CD4-positive, alpha-beta memory T cell (primary cell): ENCODE measurements around the gene CACFD1. TPM values are rescaled to one million over a fixed set of nuclear protein-coding genes. Genes with fewer than 3 reads are reported as not detected.

Experiments used
- CTCF ChIA-PET: fragments of 350-600 bp; sonication (Branson Sonifier 250); formaldehyde crosslinking; loops from one replicate; lab custom pipeline; 2021; ENCODE audit warnings: inconsistent platforms; ENCODE audit not compliant: partially characterized antibody; lab: Charles Lee
- POLR2A ChIA-PET: fragments of 350-600 bp; sonication (Branson Sonifier 250); formaldehyde crosslinking; loops from one replicate; lab custom pipeline; 2021; ENCODE audit not compliant: partially characterized antibody; lab: Charles Lee
- DNase-seq, 5 donors: peaks; one replicate each; pipeline versions ENCODE4 v3.0.0 to v3.0.0-alpha.2; 2020 to 2022; ENCODE audit warnings: mixed read lengths in 1 of 5
- H3K27ac ChIP-seq: one replicate; pipeline ENCODE4 v1.7.0; 2013; ENCODE audit warnings: low read depth, low read length
- H3K27me3 ChIP-seq: 2 replicates; pipeline ENCODE4 v1.7.0; 2013; ENCODE audit warnings: mild to moderate bottlenecking, low read length, moderate library complexity; ENCODE audit not compliant: insufficient read depth
- H3K36me3 ChIP-seq: 2 replicates; pipeline ENCODE4 v1.7.0; 2013; ENCODE audit warnings: mild to moderate bottlenecking, low read length, moderate library complexity; ENCODE audit not compliant: insufficient read depth
- H3K4me1 ChIP-seq: 2 replicates; pipeline ENCODE4 v1.7.0; 2013; ENCODE audit warnings: mild to moderate bottlenecking, low read length, moderate library complexity; ENCODE audit not compliant: insufficient read depth
- H3K4me3 ChIP-seq, 2 donors: one replicate each; pipeline ENCODE4 v1.7.0; 2013; ENCODE audit warnings: low read length in 2 of 2, mild to moderate bottlenecking in 1 of 2
- H3K9me3 ChIP-seq, 2 donors: one replicate each; pipeline ENCODE4 v1.7.0; 2013; ENCODE audit warnings: low read length in 2 of 2, control low read depth in 1 of 2; ENCODE audit not compliant: control insufficient read depth in 1 of 2
- H3K27ac Mint-ChIP-seq, 7 donors: one replicate each; pipeline ENCODE4 v1.8.0; 2020 to 2021; ENCODE audit warnings: mixed read lengths in 7 of 7, mild to moderate bottlenecking in 6 of 7, inconsistent platforms in 3 of 7, moderate library complexity in 3 of 7
- H3K27me3 Mint-ChIP-seq, 2 donors: one replicate each; pipeline ENCODE4 v1.8.0; 2020 to 2021; ENCODE audit warnings: mixed read lengths in 2 of 2
- H3K36me3 Mint-ChIP-seq, 2 donors: one replicate each; pipeline ENCODE4 v1.8.0; 2020 to 2021; ENCODE audit warnings: mixed read lengths in 2 of 2, inconsistent platforms in 1 of 2, mild to moderate bottlenecking in 1 of 2
- H3K4me1 Mint-ChIP-seq, 4 donors: one replicate each; pipeline ENCODE4 v1.8.0; 2020 to 2021; ENCODE audit warnings: mixed read lengths in 4 of 4, mild to moderate bottlenecking in 1 of 4
- H3K4me3 Mint-ChIP-seq, 8 donors: one replicate each; pipeline ENCODE4 v1.8.0; 2020 to 2021; ENCODE audit warnings: mixed read lengths in 8 of 8, mild to moderate bottlenecking in 7 of 8, moderate library complexity in 6 of 8, inconsistent platforms in 3 of 8
- H3K9me3 Mint-ChIP-seq, 8 donors: one replicate each; pipeline ENCODE4 v1.8.0; 2020 to 2021; ENCODE audit warnings: mixed read lengths in 8 of 8, mild to moderate bottlenecking in 5 of 8, inconsistent platforms in 3 of 8, moderate library complexity in 1 of 8
- intact Hi-C: fragments of 100-400 bp; cut with micrococcal nuclease; formaldehyde crosslinking; loops from one replicate; pipeline ENCODE4 v1.15.1; 2023
- polyA plus RNA-seq, 2 donors: library from polyadenylated mRNA; unstranded; fragments of 300-500 nt; fragmentation: Illumina TruSeq; gene quantifications; one replicate each; pipeline ENCODE4 v1.2.3, GENCODE V29; 2021
- total RNA-seq, 2 experiments: library from RNA; stranded (reverse); gene quantifications; one replicate each; pipeline ENCODE4 v1.2.3, GENCODE V29; 2021

CACFD1 gene
- total and polyA plus RNA-seq, 4 experiments from 2014 or later, result 2.5 to 3.4 (median 2.8) TPM

DNA sequence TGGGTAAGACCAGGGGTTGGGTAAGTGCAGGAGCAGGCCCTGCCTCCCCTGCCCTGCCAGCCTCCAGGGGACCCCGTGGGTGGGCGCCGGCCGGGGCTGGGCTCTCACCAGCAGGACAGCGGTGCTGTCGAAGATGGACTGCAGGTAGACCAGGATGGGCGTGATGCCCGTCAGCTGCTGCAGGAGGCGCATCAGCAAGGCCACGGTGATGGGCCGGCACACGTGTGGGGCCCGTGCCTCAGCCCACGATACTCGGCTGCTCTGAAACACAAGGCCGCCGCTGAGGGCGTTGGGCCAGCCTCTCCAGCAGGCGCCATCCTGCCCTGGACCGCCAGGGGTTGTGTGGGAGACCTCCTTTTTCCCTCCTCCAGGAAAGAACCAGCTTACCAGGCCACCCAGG, 15.1 kb downstream of the CACFD1 start:
- Mint-ChIP-seq H3K36me3 (no peaks in the 10 kb centered on the region), H3K4me3 (no peak overlapping the region), H3K27ac (no peak overlapping the region), H3K27me3 (no peaks in the 10 kb centered on the region), H3K9me3 (no peaks in the 10 kb centered on the region), H3K4me1 (peaks cover 5 to 7% (median 5%) of the 10 kb centered on the region in 4 donors)
- H3K4me3 ChIP-seq, result no peak overlapping the region
- ChIA-PET POLR2A (no interaction called here), CTCF (interaction anchor here (1.0 to 1.3 kb wide), 2 partner anchors 294 to 452 kb away, joined by 3 read pairs; no protein-coding TSS in a partner anchor)
- peaks cover 16% of the 10 kb centered on the region for H3K4me1 ChIP-seq
- intact Hi-C loops, result loop anchor here (5.0 kb wide), 1 partner anchor 118 kb away; the partner anchor contains the start of genes SURF1 and SURF2
- no peak overlapping the region for H3K27ac ChIP-seq
- H3K36me3 ChIP-seq, result no peaks in the 10 kb centered on the region
- no peaks in the 10 kb centered on the region for H3K27me3 ChIP-seq
- no peaks in the 10 kb centered on the region for H3K9me3 ChIP-seq
- DNase-seq, result no peak

DNA sequence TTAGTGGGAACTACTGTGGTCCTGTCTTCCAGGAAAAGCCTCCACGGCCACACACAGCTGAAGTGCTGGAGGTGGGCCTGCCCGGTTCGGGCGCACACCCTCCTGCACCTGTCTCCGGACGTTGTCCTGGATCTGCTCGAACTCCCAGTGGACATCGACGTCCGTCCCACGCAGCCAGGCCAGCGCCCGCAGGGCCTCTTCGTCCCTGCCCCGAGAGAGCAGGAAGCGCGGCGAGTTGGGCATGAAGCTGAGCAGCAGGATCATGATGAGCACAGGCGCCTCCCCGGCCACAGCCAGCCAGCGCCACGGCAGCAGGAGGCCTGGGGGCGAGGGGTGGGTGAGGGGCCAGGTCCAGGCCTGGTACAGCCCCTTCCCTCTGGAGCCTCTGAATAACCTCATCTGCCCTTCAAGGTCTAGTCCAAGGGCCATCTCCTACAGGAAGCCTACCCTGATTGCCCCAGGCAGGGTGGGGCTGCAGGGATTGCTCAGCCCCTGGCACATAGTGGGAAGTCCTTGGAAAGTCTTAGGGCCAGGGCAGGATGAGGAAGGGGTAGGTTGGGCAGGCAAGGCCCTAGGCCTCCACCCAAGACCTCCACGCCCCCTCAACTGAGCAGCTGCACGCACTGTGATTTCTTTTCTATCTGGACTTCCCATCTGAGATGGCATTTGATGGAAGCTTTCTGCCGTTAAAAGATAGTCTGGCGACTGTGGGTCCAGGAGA, 15.7 kb downstream of the CACFD1 start:
- no peaks in the 10 kb centered on the region for H3K9me3 Mint-ChIP-seq
- POLR2A ChIA-PET, result no interaction called here
- intact Hi-C loops, result loop anchor here (5.0 kb wide), 1 partner anchor 118 kb away; the partner anchor contains the start of genes SURF1 and SURF2
- no peak overlapping the region for H3K4me3 Mint-ChIP-seq
- Histone ChIP-seq H3K27ac (no peak overlapping the region), H3K9me3 (no peaks in the 10 kb centered on the region), H3K4me1 (peaks cover 16% of the 10 kb centered on the region), H3K27me3 (no peaks in the 10 kb centered on the region), H3K4me3 (no peak overlapping the region), H3K36me3 (no peaks in the 10 kb centered on the region)
- no peak overlapping the region for H3K27ac Mint-ChIP-seq
- CTCF ChIA-PET, result interaction anchor here (1.3 kb wide), 1 partner anchor 453 kb away, joined by 3 read pairs; no protein-coding TSS in a partner anchor
- no peaks in the 10 kb centered on the region for H3K36me3 Mint-ChIP-seq
- H3K27me3 Mint-ChIP-seq, result no peaks in the 10 kb centered on the region
- peaks cover 5 to 10% (median 8%) of the 10 kb centered on the region in 4 donors for H3K4me1 Mint-ChIP-seq
- DNase-seq, result no peak

DNA sequence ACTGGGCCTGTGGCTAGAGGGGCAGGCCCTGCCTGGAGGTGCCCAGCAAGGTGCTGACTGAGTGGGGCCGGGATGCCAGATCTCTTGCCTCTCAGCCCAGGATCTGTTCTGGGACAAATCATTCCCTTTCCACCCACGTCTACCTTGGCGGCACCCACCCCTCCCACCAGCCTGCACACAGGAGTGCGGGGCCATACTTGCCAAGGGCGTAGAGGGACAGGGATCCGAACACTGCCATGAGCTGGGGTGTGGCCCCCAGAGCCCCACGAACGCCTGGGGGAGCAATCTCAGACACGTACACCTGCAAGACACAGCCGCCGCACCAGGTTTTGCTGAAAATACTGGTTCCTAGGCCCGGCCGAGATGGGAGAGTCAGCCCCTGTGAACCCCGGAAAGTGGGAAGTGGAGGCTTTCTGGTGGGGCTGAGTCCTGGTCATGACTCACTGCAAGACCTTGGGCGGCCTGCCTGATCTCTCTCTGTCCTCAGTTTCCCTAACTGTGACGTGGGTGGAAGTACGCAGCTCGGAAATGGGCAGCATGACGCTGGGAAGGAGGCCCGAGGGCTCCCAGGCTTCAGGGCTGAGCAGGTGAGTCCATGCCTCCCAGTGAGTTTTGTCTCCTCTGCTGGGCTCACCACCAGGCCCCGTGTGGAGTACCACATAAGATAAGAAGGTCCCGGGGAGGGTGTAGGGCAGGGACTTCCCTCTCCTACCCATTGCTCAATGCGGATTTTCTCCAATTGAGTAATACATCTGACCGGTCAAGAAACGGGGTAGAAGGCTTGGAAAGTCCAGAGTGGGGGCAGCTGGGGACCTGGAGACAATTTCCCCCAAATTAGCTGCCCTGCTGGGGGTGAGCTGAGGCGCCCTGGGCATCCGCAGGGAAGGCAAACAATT, 16.5 kb downstream of the CACFD1 start:
- intact Hi-C loops, result loop anchor here (5.0 kb wide), 1 partner anchor 119 kb away; the partner anchor contains the start of genes SURF1 and SURF2
- ChIA-PET CTCF (no interaction called here), POLR2A (no interaction called here)
- Histone ChIP-seq H3K27ac (no peak overlapping the region), H3K36me3 (no peaks in the 10 kb centered on the region), H3K4me1 (peaks cover 16% of the 10 kb centered on the region), H3K27me3 (no peaks in the 10 kb centered on the region), H3K4me3 (no peak overlapping the region), H3K9me3 (no peaks in the 10 kb centered on the region)
- Mint-ChIP-seq H3K9me3 (no peaks in the 10 kb centered on the region), H3K4me1 (peaks cover 5 to 10% (median 8%) of the 10 kb centered on the region in 4 donors), H3K4me3 (peak overlapping the region in 1 of 8 donors; percentile 45), H3K27me3 (no peaks in the 10 kb centered on the region), H3K36me3 (no peaks in the 10 kb centered on the region), H3K27ac (no peak overlapping the region)
- no peak for DNase-seq

DNA sequence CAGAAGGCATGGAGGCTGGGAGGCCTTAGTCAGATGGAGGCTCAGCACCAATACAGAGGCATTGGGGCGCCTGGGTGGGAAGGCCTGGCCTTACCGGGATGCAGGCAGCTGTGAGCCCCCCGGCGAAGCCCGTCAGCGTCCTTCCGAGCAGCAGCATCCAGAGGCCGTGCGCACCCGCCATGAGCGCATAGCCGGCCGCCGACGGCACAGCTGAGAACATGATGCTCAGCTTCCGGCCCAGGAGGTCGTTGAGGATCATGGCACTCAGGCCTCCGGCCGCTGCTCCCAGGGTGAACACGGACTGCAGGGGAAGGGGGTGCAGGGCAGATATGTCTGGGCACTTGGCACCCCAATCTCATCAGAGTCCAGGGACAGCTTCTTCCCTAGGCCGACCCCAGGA, 17.2 kb downstream of the CACFD1 start:
- Histone ChIP-seq H3K27me3 (no peaks in the 10 kb centered on the region), H3K36me3 (no peaks in the 10 kb centered on the region), H3K9me3 (no peaks in the 10 kb centered on the region), H3K4me1 (peaks cover 16% of the 10 kb centered on the region), H3K27ac (no peak overlapping the region), H3K4me3 (no peak overlapping the region)
- ChIA-PET POLR2A (no interaction called here), CTCF (no interaction called here)
- intact Hi-C loops, result loop anchor here (5.0 kb wide), 1 partner anchor 120 kb away; the partner anchor contains the start of genes SURF1 and SURF2
- no peaks in the 10 kb centered on the region for H3K36me3 Mint-ChIP-seq
- no peak overlapping the region for H3K27ac Mint-ChIP-seq
- H3K4me1 Mint-ChIP-seq, result peaks cover 5 to 10% (median 8%) of the 10 kb centered on the region in 4 donors
- no peaks in the 10 kb centered on the region for H3K27me3 Mint-ChIP-seq
- no peaks in the 10 kb centered on the region for H3K9me3 Mint-ChIP-seq
- no peak overlapping the region for H3K4me3 Mint-ChIP-seq
- no peak for DNase-seq

DNA sequence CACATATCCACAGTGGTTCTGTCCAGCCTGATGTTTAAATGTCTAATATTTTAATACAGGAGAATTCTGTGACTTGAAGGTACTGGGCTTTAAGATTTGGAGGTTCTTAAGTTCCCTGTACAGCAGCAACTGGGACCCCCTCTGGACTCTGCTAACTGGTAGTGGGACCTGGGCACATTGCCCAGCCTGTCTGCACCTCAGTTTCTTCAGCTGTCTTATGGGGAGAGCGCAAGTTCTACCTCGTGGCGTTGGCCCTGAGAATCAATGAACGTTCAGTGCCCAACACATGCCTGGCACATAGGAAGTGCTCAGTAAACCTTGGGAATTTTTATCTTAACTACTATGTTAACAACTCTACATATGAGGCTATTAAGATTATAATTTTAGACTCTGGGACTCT, 17.7 kb downstream of the CACFD1 start:
- H3K27ac Mint-ChIP-seq, result peak overlapping the region in 4 of 7 donors; percentile 8 to 86 (median 44)
- no peaks in the 10 kb centered on the region for H3K9me3 ChIP-seq
- H3K27me3 Mint-ChIP-seq, result no peaks in the 10 kb centered on the region
- H3K36me3 ChIP-seq, result no peaks in the 10 kb centered on the region
- H3K36me3 Mint-ChIP-seq, result no peaks in the 10 kb centered on the region
- peaks cover 16% of the 10 kb centered on the region for H3K4me1 ChIP-seq
- H3K27ac ChIP-seq, result no peak overlapping the region
- no peak overlapping the region for H3K4me3 ChIP-seq
- no peaks in the 10 kb centered on the region for H3K27me3 ChIP-seq
- CTCF ChIA-PET, result no interaction called here
- POLR2A ChIA-PET, result no interaction called here
- peaks cover 5 to 10% (median 8%) of the 10 kb centered on the region in 4 donors for H3K4me1 Mint-ChIP-seq
- intact Hi-C loops, result loop anchor here (5.0 kb wide), 1 partner anchor 120 kb away; the partner anchor contains the start of genes SURF1 and SURF2
- peaks cover 0 to 2% (median 0%) of the 10 kb centered on the region in 8 donors for H3K9me3 Mint-ChIP-seq
- peak overlapping the region in 4 of 8 donors; percentile 20 to 56 (median 34) for H3K4me3 Mint-ChIP-seq
- DNase-seq, result no peak

DNA sequence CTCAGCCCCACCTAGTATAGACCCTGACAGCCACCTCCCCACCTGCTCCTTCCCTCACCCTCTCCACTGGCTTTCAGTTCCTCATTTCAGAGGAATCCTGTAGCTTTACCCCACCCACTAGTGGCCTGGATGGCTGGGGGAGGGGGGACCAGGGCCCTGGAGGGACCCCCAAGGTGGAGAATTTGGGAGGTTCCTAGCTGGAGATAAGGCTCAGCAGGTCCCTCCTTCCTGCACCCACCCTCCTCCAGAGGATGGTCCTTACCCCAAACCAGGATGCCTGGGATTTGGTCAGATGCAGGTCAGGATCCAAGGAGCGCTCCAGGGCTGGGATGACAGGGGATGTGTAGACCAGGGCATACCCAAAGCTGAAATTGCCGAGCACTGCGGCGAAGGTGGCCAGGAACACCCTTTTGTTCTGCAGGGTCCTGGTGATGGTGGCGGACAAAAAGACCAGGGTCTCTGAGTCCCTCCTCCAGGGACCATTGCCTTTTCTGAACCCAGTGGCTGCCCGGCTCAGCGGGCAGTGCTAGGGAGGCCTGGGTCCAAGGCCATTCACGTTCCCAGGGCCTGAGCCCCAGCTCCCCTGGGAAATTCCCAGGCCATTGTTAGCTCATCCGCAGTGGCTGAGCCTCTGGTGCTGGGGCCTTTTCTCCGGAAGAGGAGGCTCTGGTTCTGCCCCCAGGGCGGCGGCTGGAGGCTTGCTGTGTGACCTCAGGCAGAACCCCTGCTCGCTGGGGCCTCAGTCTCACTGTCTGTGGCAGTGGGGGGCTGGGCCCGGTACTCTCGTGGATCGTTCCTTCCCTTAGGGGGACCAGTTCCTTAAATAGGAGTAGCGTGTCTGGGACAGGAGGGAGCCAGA, 18.4 kb downstream of the CACFD1 start:
- Mint-ChIP-seq H3K27ac (peak overlapping the region in 4 of 7 donors; percentile 20 to 86 (median 66)), H3K4me1 (peaks cover 5 to 10% (median 8%) of the 10 kb centered on the region in 4 donors), H3K36me3 (no peaks in the 10 kb centered on the region), H3K9me3 (peaks cover 0 to 2% (median 0%) of the 10 kb centered on the region in 8 donors), H3K27me3 (peaks cover 0 to 2% of the 10 kb centered on the region in 2 donors), H3K4me3 (peak overlapping the region in 4 of 8 donors; percentile 42 to 64 (median 60))
- no peak for DNase-seq
- CTCF ChIA-PET, result interaction anchor here (2.9 kb wide), 1 partner anchor 292 kb away, joined by 11 read pairs; no protein-coding TSS in a partner anchor
- Histone ChIP-seq H3K27me3 (no peaks in the 10 kb centered on the region), H3K4me3 (peak overlapping the region in 1 of 2 donors; percentile 55), H3K4me1 (peaks cover 16% of the 10 kb centered on the region), H3K9me3 (no peaks in the 10 kb centered on the region), H3K36me3 (no peaks in the 10 kb centered on the region), H3K27ac (no peak overlapping the region)
- intact Hi-C loops, result loop anchor here (2.0 to 5.0 kb wide), 2 partner anchors 59 to 121 kb away; partner anchors contain the start of genes REXO4, SURF1 and SURF2
- POLR2A ChIA-PET, result interaction anchor here (1.0 to 1.6 kb wide), 5 partner anchors 12 to 101 kb away, joined by 3 to 5 read pairs (median 4); partner anchors contain the start of genes CACFD1 and REXO4
